OCI-LY7 (cell line): ENCODE data around the gene SRGAP3.

Source experiments
- CTCF ChIP-seq: fragments of 200-600 bp; sonication (generic); conservative IDR thresholded peaks from 2 replicates; pipeline ENCODE4 v1.5.1; 2014; ENCODE audit warnings: mild to moderate bottlenecking, antibody characterized with exemption, low read length, moderate library complexity, mixed read lengths
- EZH2phosphoT487 ChIP-seq: fragments of 200-600 bp; sonication (generic); IDR thresholded peaks from 2 replicates; pipeline ENCODE4 v1.6.1; 2018; ENCODE audit warnings: low read depth, borderline replicate concordance, mild to moderate bottlenecking, mixed run types, antibody characterized with exemption, low read length, moderate library complexity, mixed read lengths

- TF ChIP-seq CTCF (no peak), EZH2phosphoT487 (no peak)
These were observed 134.1 kb downstream of the SRGAP3 start for GRCh38 chr3:9115336-9115735.
